HG02943 (cell line): ENCODE results near the gene ANKS6.

Experiments
- ATAC-seq: cut with Tn5 transposase; IDR thresholded peaks from one replicate; pipeline ENCODE4 v1.9.1; 2021; ENCODE audit warnings: mild to moderate bottlenecking, low read depth, moderate library complexity; ENCODE audit not compliant: unreplicated experiment

ANKS6 gene

DNA sequence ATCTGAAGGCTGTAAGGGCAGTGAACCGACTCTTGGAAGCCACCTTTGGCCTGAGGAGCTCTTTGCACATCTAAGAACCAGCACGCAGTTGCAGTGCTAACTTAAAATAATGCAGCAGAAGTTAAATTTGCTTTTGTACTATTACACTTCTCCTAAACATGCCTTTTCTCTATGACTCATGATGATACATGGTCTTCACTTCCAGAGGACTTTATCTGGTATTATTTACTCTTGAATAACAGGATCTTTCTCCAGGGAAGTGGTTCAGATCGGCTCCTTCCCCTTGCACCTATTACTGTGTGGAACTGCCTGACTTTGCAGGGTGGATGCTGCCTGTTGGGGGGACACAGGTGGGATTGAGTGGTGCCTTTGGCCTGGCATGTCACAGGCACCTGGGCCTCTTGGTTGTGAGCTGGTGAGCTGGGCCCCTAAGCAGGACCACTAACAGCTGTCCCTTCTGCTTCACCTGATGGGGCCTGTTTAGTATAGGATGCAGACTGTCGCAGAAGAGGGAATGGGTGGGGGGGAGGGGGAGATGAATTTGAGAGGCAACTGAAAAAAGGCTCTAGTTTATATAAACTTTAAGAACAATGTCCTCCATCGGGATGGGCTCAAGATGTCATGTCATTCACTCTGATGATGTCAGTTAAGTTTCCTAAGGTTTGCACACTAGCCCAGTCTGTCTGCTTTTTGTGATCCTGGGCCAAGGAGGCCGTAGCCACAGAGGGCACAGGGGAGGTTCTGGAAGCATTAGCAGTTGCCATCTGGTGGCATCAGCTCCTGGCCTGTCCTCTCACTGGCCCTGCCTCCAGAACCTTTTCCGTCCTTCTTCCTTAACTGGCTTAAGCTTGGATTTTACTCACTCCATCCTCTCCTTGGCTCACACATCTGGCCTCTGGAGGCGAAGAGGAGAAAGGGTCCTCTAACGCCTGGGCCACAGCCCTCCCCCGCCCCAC lies 53.8 kb downstream of the ANKS6 start:
- ATAC-seq: no peak

DNA sequence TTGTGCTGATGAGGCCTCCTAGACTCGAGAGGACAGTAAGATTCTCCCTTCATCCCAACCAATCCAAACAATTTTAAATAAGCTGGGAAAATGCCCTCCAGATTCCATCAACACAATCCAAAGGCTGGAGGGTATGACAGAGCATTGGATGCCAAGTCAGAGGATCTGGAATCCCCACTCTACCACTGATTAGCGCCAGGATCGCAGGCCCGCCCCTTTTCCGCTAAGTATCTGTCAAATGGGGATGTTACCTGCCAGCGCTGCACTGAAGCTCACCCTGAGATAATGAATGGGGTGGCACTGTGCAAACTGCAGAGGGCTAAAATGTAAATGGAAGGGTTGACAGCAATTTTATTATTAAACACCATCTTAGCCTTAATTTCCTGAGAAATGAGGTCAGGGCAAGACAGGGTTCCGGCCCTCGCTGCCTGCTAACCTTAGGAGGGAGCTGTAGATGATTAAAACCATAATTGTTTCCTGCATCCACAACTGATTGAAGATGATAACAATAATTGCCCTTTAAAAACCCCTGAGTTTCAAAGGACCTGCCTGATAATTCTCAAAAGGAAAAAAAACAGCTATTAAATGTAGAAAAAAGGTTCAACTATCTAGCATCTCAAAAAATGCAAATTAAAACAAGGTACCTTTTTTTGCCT lies 56.0 kb downstream of the ANKS6 start:
- ATAC-seq: no peak

DNA sequence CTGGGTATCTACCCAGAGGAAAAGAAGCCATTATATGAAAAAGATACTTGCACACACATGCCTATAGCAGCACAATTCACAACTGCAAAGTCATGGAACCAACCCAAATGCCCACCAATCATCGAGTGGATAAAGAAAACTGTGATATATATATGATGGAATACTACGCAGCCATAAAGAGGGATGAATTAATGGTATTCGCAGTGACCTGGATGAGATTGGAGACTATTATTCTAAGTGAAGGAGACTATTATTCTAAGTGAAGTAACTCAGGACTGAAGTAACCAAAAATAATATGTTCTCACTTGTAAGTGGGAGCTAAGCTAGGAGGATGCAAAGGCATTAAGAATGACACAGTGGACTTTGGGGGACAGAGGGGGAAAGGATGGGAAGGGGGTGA lies 57.6 kb downstream of the ANKS6 start:
- no peak for ATAC-seq

DNA sequence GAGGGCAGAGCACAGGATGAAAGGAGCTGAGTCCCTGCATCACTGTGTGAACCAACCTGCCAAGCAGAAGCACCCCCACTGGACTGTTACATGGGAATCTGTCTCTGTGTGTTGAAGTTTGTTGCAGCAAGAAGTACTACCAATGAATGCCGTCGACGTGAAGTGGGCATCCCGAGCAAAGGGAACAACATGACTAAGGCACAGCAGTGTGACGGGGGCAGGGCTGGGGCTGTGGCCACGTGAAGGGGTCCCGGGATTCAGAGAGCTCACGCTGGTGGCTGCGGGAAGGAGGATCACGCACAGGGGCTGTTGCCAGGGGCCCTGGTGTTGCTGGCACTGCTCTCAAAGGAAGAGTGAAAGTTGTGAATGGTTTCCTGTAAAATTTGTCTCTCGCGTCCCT lies 60.1 kb downstream of the ANKS6 start:
- no peak for ATAC-seq

DNA sequence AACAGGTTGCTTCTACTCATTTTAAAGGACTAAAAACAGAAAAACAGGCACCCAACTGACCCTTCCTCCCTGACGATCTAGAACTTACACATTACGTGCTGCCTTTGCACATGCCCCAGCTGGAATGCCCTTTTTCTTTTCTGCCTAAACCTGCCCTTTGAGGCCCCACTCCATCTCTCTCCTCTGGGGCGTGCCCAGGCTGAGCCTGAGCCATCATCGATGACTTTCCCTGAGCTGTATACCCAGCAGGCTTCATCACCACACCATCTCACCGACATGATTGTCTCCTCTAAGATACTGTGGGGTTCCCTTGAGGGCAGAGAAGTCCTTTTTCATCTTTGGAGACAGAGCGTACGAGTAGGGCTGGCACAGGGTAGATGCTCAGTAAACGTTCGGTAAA lies 63.6 kb downstream of the ANKS6 start:
- ATAC-seq: no peak

DNA sequence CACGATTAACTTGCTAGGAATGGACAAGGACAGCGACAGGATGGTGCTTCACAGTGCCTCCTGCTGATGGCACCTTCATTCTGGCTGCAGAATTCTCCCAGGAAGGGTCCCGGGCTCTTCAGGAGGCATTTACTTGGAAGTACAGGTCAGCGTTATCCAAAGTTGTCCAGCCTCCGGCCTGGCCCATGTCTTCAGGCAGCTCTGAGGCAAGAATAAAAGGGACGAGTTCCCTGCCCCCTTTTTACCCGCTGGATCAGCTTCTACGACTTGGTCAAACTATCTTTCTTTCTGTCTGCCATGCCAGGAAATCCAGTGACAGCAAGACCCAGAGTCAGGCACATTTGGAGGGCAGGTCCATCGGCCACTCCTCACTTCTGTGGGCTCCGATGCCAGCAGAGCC lies 64.3 kb downstream of the ANKS6 start:
- no peak for ATAC-seq

DNA sequence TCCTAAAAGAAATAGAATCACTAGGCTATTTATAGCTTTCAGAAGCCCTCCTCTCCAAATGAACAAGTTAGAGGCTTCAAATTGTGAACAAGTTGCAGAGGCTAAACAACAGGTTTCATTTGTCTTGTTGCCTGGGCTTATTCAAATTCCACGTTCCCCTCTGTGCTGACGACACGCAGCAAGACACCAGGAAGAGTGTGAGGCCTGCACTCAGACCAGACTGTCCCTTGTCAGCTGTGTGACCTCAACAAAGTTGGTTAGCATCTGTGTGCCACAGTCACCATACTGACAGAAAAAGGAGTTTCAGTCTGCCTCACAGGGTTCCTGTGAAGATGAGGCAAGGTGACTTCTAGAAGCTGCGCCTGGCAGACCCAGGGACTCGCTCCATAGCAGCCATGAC lies 65.5 kb downstream of the ANKS6 start:
- ATAC-seq: no peak

DNA sequence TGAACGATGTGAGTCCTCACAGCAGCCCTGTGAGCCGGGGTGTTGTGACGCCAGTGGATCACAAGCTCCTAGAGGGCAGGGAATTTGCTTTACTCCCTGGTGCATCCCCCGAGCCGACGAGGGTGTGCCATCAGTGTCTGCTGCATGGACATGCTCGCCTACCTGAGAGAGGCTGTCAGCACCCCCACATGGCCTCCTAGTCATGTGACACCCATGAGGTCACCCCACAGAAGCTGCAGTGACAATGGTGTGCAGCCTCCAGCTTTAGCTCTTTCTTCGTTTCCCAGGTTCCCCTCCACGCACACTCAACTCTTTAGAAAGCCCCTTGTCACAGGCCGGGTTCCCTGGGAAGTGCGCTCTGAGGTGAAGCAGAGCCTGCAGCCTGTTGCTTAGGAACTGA lies 67.9 kb downstream of the ANKS6 start:
- no peak for ATAC-seq

DNA sequence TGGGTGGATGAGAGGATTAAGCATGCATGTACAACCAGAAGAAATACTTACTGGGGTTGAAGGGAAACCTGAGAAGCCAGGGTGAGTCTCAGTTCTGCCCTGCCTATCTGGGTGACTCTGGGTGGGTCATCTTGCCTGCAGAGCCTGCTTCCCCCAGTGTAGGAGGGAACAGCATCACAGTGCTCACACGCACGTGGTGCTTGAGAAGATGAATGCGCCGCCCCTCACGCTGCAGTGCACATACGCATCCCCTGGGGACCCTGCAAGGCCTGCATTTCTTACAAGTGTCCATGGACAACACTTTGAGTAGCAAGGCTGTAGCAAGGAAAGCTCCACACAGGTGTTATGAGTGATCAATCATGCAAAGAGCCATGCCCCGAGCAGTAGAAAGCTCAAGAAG lies 68.9 kb downstream of the ANKS6 start:
- no peak for ATAC-seq

DNA sequence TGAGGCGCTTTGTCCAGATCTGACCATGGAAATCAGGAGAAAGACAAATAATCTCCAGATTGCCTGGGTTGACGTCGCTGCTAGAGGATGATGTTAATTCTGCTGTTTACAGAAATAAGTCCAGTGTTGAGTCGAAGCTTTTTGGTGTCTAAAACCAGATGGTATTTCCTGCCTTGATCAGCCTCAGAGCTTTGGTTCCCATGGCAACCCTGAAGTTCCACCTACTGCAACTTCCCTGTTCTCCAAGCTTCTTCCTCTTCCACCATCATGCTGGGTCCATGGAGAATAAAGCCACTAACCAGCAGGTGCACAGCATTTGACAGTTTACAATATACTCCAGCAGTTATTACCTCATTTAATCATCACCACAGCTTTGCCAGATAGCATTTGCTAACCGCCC lies 69.6 kb downstream of the ANKS6 start:
- no peak for ATAC-seq

DNA sequence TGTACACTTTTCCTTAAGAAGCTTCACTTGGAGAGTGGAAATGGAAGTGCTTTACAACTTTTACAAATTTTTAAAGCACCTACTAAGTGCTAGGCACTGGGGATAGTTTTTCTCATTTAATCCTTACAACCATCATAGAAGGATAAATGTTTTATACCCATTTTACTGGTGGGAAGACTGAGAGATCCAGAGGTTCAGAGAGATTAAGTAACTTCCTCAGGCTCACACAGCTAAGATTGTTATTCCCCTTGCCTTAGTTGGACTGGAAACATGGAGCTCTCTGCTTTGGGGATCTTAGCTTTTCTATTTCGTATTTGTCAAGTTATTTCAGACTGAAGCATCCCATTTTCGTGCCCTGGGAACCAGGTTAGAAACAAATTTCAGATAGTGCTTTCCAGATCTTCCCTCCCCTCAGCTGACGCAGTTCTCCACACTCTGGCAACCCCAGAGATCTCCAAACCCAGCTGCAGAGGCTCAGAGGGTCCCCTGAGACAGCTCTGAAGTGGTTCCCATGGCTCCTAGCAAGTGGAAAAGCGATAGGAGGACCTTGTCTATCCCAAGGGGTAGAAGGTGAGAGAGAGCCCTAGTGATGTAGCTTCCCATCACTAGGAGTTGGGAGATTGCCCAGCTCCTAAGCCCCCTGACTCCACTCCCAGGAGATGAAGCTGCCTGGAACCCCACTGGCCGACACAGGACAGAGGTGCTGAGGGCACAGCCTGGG lies 71.4 kb downstream of the ANKS6 start:
- ATAC-seq: no peak

DNA sequence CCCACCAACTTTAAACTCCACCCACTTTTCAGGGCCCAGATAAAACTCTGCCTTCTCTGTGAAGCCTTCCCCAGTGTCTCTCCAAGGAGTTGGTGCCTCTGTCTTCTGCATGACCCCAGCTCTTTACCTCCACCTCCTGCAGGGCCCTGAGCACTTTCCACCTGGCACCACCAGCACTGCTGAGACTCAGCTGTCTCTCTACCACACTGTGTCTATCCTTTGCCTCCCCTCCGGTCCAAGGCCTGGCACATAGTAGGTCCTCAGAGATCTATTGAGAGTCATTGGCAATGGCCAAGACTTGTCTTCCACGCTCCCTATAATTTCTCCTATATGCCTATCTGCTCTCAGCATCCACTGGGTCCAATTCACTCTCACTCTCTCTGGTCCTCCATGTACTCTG lies 74.7 kb downstream of the ANKS6 start:
- ATAC-seq: no peak

DNA sequence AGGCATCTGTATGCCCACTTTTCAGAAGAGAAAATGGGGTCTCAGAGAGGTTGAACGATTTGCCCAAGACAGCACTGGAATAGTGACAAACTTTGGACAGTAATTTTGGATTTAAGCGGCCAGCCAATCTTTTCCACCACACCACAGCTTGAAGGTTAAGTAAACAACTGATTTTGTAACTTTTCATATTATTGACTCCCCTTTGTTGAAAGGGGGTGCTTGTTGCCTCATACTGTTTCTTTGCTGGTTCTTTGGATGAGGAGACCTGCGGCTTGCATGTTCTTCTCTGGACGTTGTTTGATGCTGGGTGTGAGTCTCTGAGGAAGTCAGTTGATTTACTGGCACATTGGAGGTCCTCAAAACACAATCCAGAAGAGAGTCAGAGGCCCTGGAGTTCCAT lies 76.0 kb downstream of the ANKS6 start:
- ATAC-seq: no peak

DNA sequence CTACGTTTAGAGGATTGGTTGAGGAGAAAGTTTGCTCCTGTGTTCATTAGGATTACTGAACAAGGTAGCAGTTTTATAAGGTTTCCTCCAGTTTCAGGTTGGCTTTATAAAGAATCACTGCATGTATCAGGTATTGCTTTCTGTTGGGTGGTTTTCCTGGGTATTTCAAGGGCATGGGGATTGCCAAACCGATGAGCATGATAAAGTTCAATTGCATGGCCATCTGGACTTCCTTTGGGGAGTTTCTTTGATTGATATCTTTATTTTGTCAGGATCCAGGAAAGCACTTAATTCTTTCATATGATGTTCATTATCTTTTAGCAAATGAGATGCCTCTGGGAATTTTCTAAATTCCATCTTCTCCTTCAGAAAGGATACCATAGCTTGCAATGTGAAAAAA lies 77.3 kb downstream of the ANKS6 start:
- ATAC-seq: no peak

DNA sequence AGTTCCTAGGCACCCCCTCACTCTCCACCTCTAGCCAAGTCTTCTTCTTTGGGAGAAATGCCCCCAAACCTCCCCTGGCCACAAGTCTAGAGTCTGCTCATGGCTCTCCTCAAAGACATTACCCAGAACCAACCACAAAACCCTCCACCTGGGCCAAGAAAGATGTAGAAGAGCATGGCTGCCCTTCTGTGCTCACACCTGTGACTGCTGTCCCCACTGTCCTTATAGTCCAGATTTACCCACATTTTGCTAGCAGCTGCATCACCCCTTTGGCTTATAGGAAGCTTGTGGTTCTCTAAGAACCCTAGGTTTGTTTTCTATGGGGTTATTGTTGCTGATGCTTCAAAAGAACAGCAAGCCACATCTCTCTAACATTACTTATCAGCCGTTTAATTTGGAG lies 81.5 kb downstream of the ANKS6 start:
- ATAC-seq: no peak

DNA sequence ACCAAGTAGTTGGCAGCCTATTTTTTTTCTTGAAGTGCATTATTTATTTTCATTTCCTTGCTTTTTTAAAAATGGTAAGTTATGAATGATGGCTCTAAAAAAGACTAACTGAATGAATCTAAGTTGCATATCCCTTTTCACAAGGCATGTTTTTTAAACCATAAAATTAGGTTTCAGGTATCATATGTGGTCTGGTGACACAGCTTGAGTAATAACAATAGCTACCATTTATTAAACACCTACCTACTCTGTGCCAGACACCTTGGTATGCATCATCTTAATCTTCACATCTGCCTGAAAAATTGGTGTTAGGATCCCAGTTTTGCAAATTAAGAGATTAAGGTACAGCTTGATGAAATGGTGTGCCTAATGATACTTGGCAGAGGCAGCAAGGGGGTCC lies 83.4 kb downstream of the ANKS6 start:
- ATAC-seq: no peak

DNA sequence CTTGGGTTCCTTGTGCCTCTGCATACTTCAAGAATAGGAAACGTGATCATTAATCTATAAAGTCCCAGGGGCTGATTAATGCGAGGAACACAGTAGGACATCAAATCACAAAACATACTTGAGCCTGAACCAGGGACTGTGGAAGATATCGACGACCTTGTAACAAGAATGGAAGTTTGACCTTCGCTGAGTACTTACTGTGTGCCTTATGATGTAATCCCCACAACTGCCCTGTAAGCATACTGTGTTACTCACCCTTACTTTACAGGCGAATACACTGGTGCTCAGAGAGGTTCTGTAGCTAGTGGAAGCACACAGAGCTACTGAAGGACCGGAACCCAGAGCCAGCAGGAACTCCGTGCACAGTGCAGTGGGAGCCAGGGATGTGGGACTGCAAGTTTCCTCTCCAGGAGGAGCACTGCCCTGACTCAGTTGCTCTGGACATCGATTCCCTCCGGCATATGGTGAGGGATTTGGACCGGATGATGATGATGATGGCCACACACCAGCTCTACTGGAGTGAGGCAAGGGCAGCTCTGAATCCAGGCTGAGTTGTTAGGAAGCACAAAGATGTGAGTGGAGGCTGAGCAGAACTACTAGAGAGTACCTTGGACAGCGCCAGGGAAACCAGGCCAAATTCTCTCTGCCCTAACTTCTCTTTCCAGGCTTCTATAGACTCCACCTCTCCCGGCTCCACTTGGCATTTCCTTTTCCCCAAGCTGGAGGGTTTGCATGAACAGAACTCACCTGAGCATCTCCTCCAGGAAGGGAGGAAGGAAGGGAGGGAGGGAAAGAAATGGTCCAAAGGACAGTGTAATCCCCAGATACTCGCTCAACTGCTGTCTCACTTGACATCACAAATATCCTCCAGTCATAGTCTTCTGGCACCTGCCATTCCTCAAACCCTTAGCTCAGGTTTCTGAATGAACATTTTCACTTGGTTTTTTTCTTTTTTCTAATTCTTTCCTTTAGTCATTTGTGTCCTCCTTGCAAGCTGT lies 86.1 kb downstream of the ANKS6 start:
- ATAC-seq: no peak

DNA sequence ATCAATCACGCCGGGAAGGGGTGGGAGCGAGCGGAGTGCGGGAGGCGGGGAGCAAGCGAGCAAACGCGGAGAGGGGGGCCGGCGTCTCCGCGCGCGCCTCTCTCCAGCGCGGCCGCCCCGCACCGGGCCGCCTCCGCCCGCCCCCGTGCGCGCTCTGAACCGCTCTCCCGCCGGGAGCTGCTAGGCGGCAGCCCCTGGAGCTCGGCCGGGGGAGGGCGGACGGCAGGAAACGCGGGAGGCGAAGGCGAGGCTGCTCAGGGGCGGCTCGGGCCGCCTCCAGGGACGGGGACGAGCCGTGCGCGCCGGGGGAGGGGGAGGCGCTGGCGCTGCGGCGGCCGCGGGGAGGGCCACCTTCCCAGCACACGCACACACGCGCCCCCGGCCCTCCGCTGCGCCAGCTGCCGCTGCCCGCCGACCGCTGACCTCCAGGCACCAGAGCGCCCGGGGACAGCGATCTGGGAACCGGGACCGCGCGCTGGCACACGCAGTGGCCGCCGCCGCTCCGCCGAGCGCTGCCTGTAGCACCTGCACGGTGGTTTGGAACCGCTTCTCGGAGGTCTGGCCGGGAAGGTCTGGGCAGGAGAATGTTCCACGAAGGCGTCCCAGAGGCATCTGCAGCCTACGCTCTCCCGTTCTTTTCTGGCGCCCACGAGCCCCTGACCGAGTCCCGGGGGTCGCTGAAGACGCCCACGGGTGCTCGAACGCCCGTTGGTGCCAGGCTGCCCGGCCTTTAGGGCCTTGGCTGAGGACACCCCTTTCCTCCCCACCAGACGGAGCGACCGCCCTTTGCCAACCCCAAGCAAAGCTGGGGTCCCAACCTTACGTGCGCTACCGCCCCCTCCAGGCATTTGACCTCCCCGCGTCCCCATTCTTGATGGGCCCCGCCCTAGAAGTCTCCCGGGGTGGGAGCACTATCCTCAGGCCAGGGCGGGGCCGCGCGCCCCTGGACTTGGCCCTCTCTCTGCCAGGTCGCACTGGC lies 87.1 kb downstream of the ANKS6 start, which contains the start of gene GABBR2:
Gene GABBR2 (minus strand): TSS at position 3 of the 979 bp plus-strand sequence. CDS start 198 bp downstream, outside the sequence.
- no peak for ATAC-seq
